Tongue (tissue), 2 donors: ENCODE results near the gene CPA4. TPM values are rescaled to one million over a fixed set of nuclear protein-coding genes. Genes with fewer than 3 reads are reported as not detected.

Source experiments
- DNase-seq: peaks from one replicate; pipeline ENCODE4 v3.0.0-alpha.2; 2015
- total RNA-seq: library from RNA; depleted of rRNA; stranded (reverse); fragments of >200 nt; gene quantifications from one replicate; pipeline ENCODE4 v1.2.3, GENCODE V29; 2014

CPA4 gene
- total RNA-seq, 1 donor from 2014 or later: 2.4 TPM

GRCh38 chr7:130345725-130346124, 52.8 kb downstream of the CPA4 start:
- no peak for DNase-seq

GRCh38 chr7:130346177-130346905, 53.4 kb downstream of the CPA4 start:
- DNase-seq: no peak

- no peak for DNase-seq
Observed at GRCh38 chr7:130346941-130347340, 54.0 kb downstream of the CPA4 start.

GRCh38 chr7:130349911-130350782, 57.2 kb downstream of the CPA4 start:
- no peak for DNase-seq

- DNase-seq: peak; percentile 90
Observed at GRCh38 chr7:130350945-130351790, 58.2 kb downstream of the CPA4 start.

- DNase-seq: no peak
Observed at GRCh38 chr7:130351791-130352090, 58.8 kb downstream of the CPA4 start.

GRCh38 chr7:130352194-130353074, 59.5 kb downstream of the CPA4 start:
- peak; percentile 46 for DNase-seq

GRCh38 chr7:130353196-130353595, 60.2 kb downstream of the CPA4 start:
- DNase-seq: no peak

- DNase-seq: peak; percentile 96
Observed at GRCh38 chr7:130356121-130356875, 63.3 kb downstream of the CPA4 start.

GRCh38 chr7:130356876-130357611, 64.1 kb downstream of the CPA4 start:
- peak; percentile 96 for DNase-seq

GRCh38 chr7:130358471-130358870, 65.5 kb downstream of the CPA4 start:
- no peak for DNase-seq

- no peak for DNase-seq
Observed at GRCh38 chr7:130359276-130359857, 66.4 kb downstream of the CPA4 start.

- DNase-seq: no peak
Observed at GRCh38 chr7:130360518-130360917, 67.6 kb downstream of the CPA4 start.

- no peak for DNase-seq
Observed at GRCh38 chr7:130361681-130362080, 68.7 kb downstream of the CPA4 start.

GRCh38 chr7:130362251-130362816, 69.4 kb downstream of the CPA4 start:
- DNase-seq: no peak

GRCh38 chr7:130363026-130363847, 70.3 kb downstream of the CPA4 start:
- DNase-seq: no peak

GRCh38 chr7:130364451-130364850, 71.5 kb downstream of the CPA4 start:
- DNase-seq: peak; percentile 53

- DNase-seq: peak; percentile 81
Observed at GRCh38 chr7:130365088-130365487, 72.1 kb downstream of the CPA4 start.
